Measurements from ENCODE around the gene LARP1B.
"Not testable (repeated sequence)": the region's sequence is repeated elsewhere in the genome, so short reads cannot be mapped to it uniquely, and the experiment has no call there.

LARP1B gene

GRCh38 chr4:128060699-128061565, at the start of gene LARP1B:
Gene LARP1B, plus strand, starts transcription at chr4:128061312. Its CDS starts 13,640 bp downstream, at chr4:128074952.
- no peak for FAIRE-seq

GRCh38 chr4:128025319-128025718, 35.8 kb upstream of the LARP1B start:
- no peak for FAIRE-seq

GRCh38 chr4:128029907-128030306, 31.2 kb upstream of the LARP1B start:
- FAIRE-seq = no peak

GRCh38 chr4:128031756-128032384, 29.2 kb upstream of the LARP1B start:
- no peak for FAIRE-seq

- no peak for FAIRE-seq
Observed at GRCh38 chr4:128039568-128039967, 21.5 kb upstream of the LARP1B start.

- FAIRE-seq = not testable (repeated sequence)
Observed at GRCh38 chr4:128047019-128047418, 14.1 kb upstream of the LARP1B start.

GRCh38 chr4:128047514-128047913, 13.6 kb upstream of the LARP1B start:
- FAIRE-seq = not testable (repeated sequence)

- not testable (repeated sequence) for FAIRE-seq
Observed at GRCh38 chr4:128051229-128051628, 9.9 kb upstream of the LARP1B start.

GRCh38 chr4:128054907-128055306, 6.2 kb upstream of the LARP1B start:
- FAIRE-seq = not testable (repeated sequence)

- FAIRE-seq = not testable (repeated sequence)
Observed at GRCh38 chr4:128055441-128056206, 5.5 kb upstream of the LARP1B start.

GRCh38 chr4:128056396-128056795, 4.7 kb upstream of the LARP1B start:
- FAIRE-seq = no peak

GRCh38 chr4:128060121-128060698, 902 bp upstream of the LARP1B start:
- no peak for FAIRE-seq

- FAIRE-seq = no peak
Observed at GRCh38 chr4:128061566-128062536, 739 bp downstream of the LARP1B start.

- not testable (repeated sequence) for FAIRE-seq
Observed at GRCh38 chr4:128066453-128066820, 5.3 kb downstream of the LARP1B start.

- FAIRE-seq = no peak
Observed at GRCh38 chr4:128068918-128069317, 7.8 kb downstream of the LARP1B start.

GRCh38 chr4:128076464-128076863, 15.4 kb downstream of the LARP1B start:
- no peak for FAIRE-seq

GRCh38 chr4:128095293-128095692, 34.2 kb downstream of the LARP1B start:
- FAIRE-seq = not testable (repeated sequence)

- no peak for FAIRE-seq
Observed at GRCh38 chr4:128107766-128108165, 46.7 kb downstream of the LARP1B start.

- no peak for FAIRE-seq
Observed at GRCh38 chr4:128123036-128123435, 61.9 kb downstream of the LARP1B start.

GRCh38 chr4:128130621-128131020, 69.5 kb downstream of the LARP1B start:
- FAIRE-seq = no peak

- FAIRE-seq = no peak
Observed at GRCh38 chr4:128134925-128135324, 73.8 kb downstream of the LARP1B start.

- no peak for FAIRE-seq
Observed at GRCh38 chr4:128135391-128135790, 74.3 kb downstream of the LARP1B start.

Data from colon (tissue), 2 donors.